ELR (cell line): ENCODE measurements around the gene LYST.
"Not testable (repeated sequence)": the region's sequence is repeated elsewhere in the genome, so short reads cannot be mapped to it uniquely, and the experiment has no call there.

Experiments
- DNase-seq: peaks from one replicate; pipeline ENCODE4 v3.0.0-alpha.2; 2015; ENCODE audit warnings: low read depth

The LYST gene

DNA sequence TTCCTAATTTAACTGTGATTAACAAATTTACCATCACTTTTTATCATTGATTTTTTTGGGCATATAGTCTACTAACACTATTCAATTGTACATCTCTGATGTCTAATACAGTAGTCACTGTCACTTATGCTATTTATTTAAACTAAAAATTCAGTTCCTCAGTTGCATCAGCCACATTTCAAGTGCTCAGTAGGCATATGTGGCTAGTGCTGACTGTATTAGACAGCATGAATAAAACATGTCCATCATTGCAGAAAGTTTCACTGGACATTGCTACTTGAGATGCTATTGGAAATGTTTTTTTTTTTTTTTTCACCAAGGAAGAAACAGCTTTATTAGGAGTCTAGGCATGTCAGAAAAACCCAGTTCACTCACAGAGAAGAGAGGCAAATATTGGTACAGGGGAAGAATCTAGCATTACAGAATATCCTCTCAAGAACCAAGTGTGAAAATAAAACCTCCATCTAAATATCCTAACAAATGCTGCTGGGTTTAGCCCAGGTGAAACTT lies 109.1 kb downstream of the LYST start:
- DNase-seq, result no peak

DNA sequence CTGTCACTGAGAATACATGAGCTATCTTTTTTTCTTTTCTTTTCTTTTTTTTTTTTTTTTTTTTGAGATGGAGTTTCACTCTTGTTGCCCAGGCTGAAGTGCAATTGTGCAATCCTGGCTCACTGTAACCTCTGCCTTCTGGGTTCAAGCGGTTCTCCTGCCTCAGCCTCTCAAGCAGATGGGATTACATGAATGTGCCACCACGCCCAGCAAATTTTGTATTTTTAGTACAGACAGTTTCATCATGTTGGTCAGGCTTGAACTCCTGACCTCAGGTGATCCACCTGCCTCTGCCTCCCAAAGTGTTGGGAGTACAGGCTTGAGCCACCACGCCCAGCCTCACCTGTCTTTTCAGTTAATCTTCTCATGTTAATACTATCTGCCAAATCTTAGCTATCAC lies 112.5 kb downstream of the LYST start:
- not testable (repeated sequence) for DNase-seq

DNA sequence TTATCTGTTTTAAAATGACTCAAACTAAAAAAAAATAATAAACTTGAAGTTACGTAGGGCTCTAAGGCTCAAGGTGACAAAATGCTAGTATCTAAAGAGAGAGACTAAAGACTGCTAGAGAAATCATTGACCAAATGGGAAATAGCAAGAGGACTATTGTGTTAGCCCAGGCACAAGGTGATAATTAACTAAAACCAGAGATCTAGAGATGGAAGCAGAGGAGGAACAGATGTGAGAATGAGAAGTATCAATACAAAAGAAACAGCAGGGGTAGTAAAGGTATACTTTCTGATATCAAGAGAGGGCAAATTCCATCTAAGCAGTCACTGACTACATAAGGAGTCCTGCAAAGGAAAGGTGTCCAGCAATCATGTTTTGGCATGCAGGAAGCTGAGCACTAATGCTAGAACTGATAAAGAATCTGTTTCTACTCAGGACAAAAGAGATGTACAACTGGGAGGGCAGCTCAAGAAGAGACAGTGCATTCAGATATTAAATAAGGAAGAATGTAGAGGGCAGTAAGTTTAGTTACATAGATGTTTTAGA lies 116.9 kb downstream of the LYST start:
- no peak for DNase-seq

DNA sequence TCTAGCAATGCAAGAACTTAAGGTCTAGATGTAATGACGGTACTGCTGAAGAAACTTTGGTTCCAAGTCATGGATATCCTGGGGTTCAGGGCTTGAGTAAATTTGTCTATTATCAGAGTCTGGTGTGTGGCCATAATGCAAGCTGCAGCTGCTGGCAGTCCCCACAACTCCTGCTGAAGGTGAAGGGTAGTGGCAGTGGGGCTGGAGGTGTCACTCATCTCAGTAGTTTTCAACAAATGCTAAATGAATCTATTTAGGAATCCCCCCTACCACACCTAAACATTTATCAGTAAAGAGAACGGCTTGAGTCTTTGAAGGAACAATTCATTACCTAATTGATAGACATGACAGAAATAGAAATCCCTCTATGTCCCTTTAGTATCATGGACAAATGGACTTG lies 118.0 kb downstream of the LYST start:
- no peak for DNase-seq

DNA sequence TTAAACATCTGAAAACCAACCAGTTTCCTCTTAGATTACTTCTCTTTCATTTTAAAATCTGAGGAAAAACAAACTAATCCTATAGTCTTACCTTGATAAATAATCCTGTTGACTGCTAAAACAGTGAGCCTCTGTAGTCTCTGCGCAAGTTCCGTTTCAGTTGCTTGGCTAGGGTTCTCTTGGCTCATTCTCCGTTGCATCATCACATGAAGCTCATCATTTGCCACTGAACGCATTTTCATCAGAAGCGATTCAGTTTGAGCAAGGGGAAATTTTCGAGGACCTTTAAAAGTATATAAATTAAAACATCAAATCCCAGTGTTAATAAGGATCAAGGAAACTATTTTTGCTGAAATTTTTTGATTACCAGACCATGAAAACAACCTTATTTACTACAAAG lies 120.5 kb downstream of the LYST start:
- no peak for DNase-seq

DNA sequence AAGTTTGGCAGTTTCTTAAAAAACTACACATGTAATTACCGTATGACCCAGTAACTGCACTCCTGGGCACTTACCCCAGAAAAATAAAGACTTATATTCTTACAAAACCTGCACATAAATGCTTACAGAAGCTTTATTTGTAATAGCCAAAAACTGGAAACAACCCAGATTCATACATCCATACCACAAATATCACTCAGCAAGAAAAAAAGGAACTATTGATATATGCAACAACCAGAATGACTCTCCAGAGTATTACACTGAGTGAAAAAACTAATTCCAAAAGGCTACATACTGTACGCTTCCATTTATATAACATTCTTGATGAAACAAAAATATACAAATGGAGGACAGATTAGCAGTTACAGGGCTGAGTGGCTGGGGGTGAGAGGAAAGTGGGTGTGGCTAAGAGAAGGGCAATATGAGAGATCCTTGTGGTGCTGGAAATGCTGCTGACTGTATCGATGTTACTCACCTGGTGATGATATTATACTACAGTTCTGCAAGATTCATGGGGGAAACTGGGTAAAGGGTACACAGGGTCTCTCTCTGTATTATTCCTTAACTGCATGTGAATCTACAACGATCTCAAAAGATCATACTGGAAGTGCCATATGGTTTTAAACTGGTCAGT lies 121.1 kb downstream of the LYST start:
- no peak for DNase-seq

DNA sequence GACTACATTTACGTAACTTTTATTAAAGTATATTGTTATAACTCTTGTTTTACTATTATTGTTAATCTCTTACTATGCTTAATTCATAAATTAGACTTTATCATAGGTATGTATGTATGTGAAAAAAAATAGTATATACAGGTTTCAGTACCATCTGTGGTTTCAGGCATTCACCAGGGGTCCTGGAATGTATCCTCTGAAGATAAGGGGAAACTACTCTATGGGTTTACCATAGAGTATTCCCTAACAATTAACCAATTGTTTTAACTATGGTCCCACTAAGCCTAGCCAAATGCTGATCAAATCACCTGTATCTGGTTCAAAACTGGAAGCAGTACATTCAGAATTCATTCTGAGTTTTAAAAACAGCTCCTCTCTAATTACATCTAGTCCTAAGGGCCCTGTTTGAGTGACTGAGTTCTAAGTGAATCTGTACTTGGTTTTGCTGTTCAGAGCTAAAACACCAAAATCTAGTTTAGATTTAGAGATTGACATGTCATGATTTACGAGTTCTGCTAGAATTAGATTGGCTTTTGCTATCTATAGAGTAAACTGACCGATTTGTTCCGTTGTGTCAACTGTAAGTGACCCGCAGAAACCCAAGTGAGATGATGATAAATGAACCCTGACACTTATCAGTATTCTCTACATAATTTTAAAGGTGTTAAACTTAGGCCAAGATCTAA lies 123.6 kb downstream of the LYST start:
- no peak for DNase-seq

DNA sequence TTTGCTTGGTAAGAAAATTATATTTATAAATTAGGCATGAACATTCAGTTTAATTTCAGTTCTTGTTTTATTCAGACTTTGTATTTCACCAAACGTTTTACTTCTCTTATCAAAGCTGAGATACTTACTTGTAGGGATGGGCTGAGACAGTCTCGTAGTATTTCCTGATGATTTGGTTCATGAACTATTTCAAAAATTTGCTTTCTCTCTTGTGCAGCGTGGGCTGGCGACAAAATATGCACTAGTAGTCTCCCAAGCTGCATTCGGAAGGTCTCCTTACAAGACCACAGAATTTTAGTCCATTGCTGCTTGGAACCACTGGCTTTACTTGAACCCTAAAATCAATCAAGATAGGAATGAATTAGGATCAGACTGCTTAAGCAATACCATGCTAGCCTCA lies 125.4 kb downstream of the LYST start:
- DNase-seq, result peak; percentile 88

DNA sequence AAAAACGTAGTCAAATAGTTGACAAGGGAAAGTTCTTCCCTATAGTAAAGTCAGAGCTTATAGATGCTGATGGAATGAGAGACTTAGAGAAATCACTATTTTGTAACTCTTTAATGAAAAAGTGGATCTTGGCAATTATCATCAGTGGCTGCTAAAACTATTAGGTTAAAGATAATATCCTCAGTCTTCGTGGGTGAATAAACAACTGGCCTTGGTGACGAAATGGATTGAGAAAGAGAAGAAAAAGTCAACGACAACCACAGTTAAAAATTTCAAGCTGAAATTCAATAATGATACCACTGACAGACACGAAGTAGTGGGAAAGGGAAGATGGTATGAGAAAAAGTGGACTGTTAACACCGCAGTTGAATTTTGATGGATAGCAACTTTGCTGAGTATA lies 127.1 kb downstream of the LYST start:
- no peak for DNase-seq

- peak; percentile 92 for DNase-seq
Observed at GRCh38 chr1:235739124-235739523, 127.6 kb downstream of the LYST start.

DNA sequence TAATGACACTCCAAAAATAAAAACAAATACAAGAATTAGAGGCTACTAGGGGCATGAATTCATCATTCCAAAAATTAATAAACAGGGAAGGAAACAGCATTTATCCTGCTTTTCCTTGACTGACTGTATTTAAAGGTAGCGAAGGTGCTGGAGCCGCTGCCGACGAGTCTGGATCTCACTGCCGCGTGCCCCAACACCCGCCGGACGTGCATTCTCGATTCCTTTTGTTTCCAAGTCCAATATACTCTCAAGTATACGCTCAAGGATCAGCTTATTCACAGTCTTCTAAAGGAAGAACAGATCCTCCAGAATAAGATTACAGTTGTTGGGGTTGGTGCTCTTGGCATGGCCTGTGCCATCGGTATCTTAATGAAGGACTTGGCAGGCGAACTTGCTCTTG lies 129.0 kb downstream of the LYST start:
- DNase-seq, result no peak

GRCh38 chr1:235736263-235736662 lies 130.4 kb downstream of the LYST start:
- peak; percentile 48 for DNase-seq

- peak; percentile 59 for DNase-seq
Observed at GRCh38 chr1:235735621-235736020, 131.1 kb downstream of the LYST start.

GRCh38 chr1:235734335-235734734 lies 132.4 kb downstream of the LYST start:
- peak; percentile 54 for DNase-seq

DNA sequence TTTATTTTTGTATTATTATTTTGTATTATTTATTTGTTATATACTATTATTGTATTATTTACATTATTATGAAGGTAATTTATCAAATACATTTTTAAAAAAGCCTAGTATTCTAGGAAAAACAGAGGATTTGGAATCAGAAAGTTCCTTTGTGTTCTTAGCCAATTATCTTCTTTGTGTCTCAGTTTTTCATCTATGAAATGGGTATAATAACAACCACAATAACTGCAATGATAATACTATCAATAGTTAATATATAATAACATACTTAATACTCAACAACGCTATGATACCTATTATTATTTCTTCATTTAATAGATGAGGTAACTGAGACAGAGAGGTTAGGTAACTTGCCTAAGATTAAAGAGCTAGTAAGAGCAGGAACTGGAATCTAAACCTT lies 136.7 kb downstream of the LYST start:
- no peak for DNase-seq

DNA sequence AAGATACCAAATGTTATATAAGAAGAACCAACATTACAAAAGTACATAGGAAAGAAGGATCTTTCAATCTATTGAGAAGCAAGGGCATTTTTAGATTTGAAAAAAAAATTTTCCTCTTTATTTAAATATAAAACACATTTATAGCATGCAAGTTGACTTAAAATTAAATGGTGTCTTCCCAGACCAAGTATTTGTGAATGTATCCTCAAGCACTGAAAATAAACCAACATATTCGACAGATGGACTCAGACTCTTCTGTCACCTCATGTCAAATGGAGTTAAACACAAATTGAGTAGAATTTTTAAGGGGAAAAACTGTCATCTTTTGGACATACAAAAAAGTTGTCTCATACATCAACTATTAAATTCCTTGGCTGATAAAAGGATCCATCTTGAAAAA lies 140.1 kb downstream of the LYST start:
- DNase-seq, result no peak

DNA sequence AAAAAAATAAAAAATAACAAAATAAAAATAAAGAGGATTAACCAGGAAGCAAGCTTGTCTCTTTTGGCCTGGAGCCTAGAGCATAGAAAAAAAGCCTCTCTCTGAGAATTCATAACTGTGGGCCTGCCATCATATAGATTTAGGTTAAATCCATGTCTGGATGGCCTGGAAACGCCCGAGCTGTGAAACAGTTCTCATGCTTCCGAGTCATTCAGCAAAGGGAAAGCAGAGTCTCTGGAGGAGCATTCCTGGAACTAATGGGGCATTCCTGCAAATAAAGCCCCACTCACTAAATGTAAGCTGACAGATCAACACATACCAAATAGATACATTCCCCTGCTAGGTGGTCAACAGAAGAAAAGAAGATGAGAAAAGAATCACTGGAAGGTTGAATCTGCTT lies 141.3 kb downstream of the LYST start:
- no peak for DNase-seq

GRCh38 chr1:235724730-235725129 lies 142.0 kb downstream of the LYST start:
- no peak for DNase-seq

GRCh38 chr1:235722858-235723257 lies 143.8 kb downstream of the LYST start:
- DNase-seq, result no peak

DNA sequence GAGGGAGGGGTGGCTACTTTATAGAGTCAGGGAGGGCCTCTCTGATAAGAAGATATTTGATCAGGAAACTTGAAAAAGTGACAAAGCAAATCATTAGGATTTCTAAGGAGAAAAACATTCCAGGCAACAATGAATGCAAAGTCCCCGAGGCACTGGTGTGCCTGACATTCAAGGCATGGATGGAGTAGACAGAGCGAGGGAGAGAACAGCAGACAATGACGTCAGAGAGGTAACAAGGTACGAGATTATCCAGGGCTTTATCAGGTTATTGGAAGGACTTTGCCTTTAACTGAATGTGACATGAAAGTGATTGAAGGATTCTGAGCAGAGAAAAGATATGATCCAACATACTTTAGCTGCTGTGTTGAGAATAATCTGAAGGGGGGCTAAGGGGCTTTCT lies 144.7 kb downstream of the LYST start:
- no peak for DNase-seq

- DNase-seq, result peak; percentile 74
Observed at GRCh38 chr1:235720544-235720943, 146.2 kb downstream of the LYST start.

GRCh38 chr1:235714205-235714897 lies 152.4 kb downstream of the LYST start:
- no peak for DNase-seq

DNA sequence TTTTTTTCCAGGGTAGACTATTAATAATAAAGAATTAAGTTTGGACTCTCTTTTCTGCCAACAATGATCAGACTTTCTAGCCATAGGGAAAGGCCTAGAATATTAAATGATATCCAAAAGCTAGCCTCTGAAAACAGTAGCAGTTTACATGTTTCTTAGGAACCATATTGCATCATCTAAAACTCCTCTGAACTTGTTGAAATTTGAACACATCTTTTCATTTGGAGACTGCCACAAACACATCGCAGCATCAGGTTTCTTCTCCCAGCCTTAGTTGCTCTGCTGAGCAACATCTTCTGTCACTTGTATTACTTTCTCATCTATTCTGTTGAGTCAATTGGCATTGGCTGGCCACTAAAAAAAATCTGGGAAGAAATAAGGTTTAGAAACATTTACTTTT lies 153.9 kb downstream of the LYST start:
- DNase-seq, result no peak
